ENCODE measurements around the gene SMCO2.

SMCO2 gene

DNA sequence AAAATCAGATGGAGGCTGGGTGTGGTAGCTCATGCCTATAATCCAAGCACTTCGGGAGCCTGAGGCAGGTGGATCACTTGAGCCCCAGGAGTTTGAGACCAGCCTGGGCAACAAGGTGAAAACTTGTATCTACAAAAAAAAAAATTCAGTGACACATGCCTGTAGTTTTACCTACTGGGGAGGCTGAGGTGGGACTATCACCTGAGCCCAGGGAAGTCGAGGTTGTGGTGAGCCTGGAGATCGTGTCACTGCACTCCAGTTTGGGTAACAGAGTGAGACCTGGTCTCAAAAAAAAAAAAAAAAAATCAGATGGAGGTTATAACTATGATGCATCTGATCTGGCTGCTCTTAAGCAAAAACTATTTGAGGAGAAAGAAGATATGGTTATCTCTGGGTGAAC is 50.9 kb downstream of the SMCO2 start:
- in situ Hi-C loops (cut with MboI; ENCODE audit: low sequenced_read_pairs): no loop called here

- in situ Hi-C loops (cut with MboI; ENCODE audit: low sequenced_read_pairs): no loop called here
These were observed 51.6 kb downstream of the SMCO2 start for GRCh38 chr12:27498149-27498548.

DNA sequence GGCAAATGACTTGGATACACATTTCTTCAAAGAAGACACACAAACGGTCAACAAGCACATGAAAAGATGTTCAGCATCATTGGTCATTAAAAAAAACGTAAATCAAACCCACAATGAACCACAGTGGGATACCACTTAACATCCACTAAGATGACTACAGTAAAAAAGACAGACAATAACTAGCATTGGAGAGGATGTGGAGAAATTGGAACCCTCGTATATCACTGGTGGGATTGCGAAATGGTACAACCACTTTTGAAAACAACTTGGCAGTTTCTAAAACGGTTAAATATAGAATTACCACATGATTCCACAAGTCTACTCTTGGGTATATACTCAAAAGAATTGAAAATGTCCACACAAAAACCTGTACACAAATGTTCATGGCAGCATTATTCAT is 52.2 kb downstream of the SMCO2 start:
- in situ Hi-C loops (cut with MboI; ENCODE audit: low sequenced_read_pairs): no loop called here

- in situ Hi-C loops (cut with MboI; ENCODE audit: low sequenced_read_pairs): no loop called here
These were observed 52.8 kb downstream of the SMCO2 start for GRCh38 chr12:27499377-27499776.

DNA sequence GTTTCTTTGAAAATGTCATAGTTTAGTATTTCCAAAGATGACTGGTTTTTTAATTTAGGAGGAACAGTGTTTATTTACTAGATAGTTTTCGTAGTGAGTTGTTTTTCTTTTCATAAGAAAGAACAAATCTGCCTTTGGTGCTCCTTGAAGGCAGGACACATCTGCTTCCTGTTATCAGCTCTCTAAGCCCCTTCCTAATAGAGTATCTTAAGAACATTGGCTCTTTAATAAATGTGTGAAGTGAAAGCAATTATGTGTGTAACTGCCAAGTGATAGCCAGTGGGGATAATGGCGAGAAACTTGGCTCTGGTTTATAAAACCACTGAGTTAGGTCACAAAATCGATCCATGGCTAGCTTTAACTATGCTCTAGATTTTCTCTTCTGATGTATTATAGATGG is 54.0 kb downstream of the SMCO2 start:
- in situ Hi-C loops (cut with MboI; ENCODE audit: low sequenced_read_pairs): no loop called here

DNA sequence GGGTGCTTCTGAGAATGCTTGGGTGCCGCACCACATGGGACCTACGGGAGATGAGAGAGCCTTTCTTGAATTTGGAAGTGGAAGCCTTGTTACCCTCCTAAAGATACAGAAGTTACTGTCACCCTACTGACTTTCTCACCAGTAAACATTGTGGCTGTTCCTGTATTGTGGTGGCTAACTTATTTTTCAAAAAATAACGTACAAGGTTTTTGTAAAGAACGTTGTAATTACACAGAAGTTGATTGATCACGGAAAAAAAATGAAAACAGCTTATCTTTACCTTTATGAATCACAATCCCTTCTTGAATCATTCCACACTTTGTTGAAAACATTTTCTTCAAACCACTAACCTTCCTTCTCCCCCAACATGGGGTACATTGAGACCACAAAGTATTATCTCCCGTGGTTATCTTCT is 55.5 kb downstream of the SMCO2 start:
- in situ Hi-C loops (cut with MboI; ENCODE audit: low sequenced_read_pairs): no loop called here

DNA sequence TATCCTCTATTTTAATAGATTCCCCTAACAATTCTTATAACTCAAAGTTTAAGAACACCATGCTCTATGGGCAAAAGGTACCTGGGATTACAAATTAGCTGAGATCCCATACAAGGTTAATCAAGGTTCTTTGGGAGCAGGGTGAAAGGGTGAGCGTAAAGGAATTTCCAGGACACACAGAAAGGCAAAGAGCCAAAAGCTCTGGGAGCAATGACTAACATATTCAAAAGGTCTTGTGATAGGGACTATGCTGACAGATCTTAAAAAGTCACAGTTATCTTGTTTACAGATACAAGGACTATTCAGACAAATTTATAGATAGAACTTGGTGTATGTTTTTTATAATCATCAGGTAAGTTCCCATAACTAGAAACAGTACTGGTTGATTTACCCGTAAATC is 58.0 kb downstream of the SMCO2 start:
- in situ Hi-C loops (cut with MboI; ENCODE audit: low sequenced_read_pairs): no loop called here

- in situ Hi-C loops (cut with MboI; ENCODE audit: low sequenced_read_pairs): no loop called here
These were observed 58.6 kb downstream of the SMCO2 start for GRCh38 chr12:27505109-27505508.

GRCh38 chr12:27505761-27506160 is 59.2 kb downstream of the SMCO2 start:
- in situ Hi-C loops (cut with MboI; ENCODE audit: low sequenced_read_pairs): no loop called here

DNA sequence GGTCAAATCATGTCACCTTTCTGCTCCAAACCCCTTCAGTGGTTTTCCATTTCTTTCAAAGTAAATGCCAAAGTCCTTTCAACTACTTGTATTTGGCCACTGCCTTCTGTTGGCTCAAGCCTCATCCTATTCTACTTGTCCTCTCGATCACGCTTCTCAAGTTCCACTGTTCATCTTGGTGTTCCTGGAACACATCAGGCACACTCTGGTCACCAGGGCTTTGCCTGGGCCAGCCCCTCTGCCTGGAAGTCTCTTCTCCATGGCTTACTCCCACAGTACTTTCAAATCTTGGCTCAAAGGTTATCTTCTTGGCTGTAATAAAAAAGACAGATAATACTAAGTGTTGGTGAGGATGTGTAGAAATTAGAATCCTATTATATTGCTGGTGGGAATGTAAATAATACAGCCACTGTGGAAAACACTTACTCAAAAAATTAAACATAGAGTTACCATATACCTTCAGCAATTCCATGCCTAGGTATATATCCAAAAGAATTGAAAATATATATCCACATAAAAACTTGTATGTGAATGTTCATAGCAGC is 60.2 kb downstream of the SMCO2 start:
- in situ Hi-C loops (cut with MboI; ENCODE audit: low sequenced_read_pairs): no loop called here

DNA sequence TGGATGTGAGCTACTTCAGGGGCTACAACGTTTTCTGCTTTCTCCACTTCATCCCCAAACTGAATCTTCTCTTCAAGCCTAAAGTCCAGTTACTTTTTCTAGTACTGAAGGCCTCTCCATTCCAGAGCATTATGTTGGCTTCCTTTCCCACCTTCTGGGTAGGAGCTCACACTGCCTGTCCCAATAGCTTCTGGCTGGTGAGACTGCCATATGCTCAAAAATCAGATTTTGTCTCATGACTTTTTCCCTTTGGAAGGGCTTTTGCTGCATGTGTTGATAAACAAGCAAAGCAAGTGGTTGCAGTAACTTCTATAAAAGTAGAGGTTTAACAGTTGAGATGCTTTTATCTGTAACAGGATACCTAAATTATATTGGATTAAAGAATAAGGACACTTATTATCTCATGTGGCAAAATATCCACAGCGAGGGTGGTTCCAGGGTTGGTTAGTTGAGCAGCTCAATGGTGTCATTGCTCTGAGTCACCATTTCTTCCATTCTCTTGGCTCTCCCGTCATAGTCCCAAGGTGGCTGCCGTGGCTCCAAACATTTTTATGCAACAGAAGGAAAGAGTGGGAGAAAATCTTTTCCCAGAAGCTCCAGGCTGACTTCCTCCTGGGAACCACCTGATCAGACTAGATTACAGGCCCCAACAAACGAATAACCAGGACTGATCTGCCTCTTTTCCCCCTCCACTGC is 62.3 kb downstream of the SMCO2 start:
- in situ Hi-C loops (cut with MboI; ENCODE audit: low sequenced_read_pairs): no loop called here

DNA sequence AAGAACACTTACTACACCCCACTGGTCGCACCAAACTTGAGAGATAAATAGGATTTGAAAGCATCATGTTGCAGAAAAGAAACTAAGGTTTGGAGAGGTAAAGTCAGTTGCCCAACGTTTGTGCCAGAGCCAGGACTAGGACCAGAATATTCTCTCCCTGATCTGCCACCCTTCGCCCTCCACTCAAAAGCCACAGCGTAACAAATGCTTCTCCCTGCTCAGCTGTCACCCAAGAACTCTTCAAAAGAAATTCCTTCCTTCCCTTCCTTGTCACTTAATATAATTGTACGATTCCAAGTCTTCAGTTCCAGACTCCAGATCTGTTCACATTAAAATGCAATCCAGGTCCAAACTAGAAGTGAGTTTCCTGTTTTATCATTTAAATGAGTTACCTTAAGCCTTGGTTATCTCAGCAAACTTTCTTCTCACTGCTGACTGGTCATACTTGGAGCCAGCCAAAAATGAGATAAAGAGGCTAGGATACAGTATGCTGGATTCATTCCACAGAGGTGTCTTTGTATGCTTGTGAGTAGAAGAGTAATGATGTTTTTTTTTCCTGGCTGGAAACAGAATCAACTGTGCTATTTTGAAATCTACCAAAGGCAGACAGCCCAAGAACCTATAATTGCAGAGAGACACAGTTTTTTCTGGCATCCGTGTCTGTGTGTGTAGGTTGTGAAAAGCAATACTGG is 64.6 kb downstream of the SMCO2 start:
- in situ Hi-C loops (cut with MboI; ENCODE audit: low sequenced_read_pairs): no loop called here

DNA sequence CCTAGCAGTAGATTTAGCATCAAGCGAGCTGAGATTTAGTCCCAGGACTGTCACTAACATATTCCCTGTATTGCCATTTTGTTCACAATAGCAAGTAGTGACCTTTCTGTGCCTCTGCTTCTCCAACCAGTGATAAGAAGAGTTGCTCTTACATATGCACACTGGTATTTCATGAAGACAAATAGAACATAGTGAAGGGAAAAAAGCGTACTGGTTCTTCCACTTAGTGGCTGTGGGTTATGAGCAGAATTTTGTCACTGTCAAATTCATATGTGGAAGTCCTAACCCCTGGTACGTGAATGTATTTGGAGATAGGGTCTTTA is 65.1 kb downstream of the SMCO2 start:
- in situ Hi-C loops (cut with MboI; ENCODE audit: low sequenced_read_pairs): no loop called here

DNA sequence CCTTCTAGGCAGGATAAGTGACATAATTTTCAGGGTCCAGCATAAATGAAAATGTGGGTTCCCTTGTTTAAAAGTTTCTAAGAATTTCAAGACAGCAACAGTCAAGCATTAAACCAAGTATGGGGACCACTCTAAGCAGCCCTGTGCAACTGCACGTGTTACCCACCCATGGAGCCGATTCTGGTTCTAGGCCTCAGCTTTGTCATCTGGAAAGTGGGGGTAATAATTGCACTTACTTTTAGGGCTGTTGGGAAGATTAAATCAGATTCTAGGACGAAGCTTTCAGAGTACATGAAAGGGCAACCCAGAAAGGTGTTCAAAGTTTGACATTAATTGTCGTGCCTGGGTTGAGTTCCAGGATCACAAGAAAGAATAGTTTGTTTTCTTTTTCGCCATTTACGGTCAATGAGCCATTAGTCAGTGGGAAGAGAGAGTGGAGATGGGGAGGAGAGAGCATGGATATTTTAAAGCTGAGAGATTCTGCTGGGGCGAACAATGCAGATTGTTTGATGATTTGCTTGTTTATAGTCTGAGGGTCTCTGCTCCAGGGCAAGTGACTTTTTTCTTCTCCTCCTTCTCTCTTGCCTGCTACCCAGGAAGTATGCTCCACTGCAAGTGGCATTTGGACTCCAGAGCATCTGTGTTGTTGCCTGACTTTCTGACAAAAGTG is 66.8 kb downstream of the SMCO2 start:
- in situ Hi-C loops (cut with MboI; ENCODE audit: low sequenced_read_pairs): no loop called here

DNA sequence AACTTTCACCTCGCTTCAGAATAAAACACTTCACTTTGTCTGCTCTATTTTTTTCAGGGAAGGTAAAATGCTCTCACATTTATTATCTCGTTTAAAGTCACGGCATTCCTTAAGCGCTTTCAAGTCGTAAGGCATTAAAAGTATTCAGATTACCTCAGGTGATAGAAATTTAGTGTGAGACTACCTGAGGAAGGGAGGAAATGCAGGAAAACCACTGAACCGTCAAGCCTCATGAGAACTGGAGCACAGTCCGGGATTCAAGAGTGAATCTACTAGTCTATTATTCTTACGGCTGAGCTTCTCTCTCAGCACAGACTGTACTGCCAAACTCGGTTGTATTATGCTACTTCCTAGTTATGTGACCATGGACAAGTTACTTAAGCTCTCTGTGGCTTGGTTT is 69.1 kb downstream of the SMCO2 start:
- in situ Hi-C loops (cut with MboI; ENCODE audit: low sequenced_read_pairs): no loop called here

DNA sequence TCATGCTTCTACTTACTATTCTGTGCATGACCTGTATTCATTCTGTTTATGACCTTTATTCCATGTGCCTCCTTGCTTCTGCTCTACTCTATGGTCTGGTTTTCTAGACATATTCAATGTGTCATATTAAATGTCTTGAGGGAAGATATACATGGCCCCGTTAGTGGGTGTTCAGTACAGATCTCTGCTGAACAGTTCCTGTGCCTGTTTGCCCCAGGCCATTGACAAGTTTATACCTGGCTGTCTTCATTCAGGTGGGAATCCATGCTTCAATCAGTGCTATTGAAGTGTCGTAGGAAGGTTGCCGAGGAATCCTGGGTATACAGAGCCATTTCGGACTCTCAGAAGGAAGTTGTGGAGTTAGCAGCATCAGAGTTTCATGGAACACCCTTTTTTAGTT is 70.1 kb downstream of the SMCO2 start:
- in situ Hi-C loops (cut with MboI; ENCODE audit: low sequenced_read_pairs): no loop called here

DNA sequence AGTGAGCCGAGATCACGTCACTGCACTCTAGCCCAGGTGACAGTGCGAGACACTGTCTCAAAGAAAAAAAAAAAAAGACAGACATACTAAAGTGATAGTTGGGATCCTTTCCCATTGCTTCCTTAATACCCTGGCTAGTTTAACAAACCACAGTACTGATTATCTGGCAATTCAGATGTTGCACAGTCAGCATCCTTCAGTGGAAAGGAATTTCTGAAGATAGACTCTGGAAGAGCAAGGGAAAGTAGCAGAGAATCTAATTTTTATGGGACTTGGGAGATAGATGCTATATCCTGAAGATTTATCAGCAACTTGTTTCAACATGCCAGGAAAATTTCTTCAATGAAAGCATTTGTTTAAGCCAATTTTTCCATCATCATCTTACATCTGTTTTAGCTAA is 71.0 kb downstream of the SMCO2 start:
- in situ Hi-C loops (cut with MboI; ENCODE audit: low sequenced_read_pairs): no loop called here

DNA sequence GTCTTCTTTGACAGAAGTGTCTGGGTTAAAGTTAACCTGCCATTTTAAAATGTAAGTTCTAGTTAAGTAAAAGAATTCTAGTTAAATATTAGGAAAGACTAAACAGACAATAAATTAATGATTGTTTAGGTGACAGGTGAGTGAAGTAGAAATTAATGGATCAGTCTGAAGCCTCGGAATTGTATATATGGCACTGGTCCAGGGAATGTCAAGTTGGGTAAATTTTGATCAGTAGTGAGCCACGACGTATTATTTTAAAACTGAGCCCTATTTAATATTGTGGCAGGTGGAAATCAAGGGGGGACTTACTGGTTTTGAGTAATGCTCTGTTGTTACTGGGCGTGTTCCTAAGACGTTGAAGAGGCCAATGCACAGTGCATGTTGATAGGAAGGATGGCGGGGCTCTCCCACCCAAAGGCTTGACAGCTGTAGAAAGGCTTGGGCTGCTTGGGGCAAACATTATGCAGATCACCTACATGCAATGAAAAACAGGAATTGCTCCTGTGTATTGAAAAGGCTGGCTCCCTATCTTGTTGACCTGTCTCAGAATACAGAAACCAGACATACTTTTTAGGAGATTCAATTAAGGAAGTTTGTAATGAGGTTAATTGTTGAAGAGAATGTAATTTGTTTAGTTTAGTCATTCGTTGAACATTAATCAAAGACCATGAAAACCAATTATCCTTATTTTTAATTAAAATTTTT is 71.6 kb downstream of the SMCO2 start:
- in situ Hi-C loops (cut with MboI; ENCODE audit: low sequenced_read_pairs): no loop called here

DNA sequence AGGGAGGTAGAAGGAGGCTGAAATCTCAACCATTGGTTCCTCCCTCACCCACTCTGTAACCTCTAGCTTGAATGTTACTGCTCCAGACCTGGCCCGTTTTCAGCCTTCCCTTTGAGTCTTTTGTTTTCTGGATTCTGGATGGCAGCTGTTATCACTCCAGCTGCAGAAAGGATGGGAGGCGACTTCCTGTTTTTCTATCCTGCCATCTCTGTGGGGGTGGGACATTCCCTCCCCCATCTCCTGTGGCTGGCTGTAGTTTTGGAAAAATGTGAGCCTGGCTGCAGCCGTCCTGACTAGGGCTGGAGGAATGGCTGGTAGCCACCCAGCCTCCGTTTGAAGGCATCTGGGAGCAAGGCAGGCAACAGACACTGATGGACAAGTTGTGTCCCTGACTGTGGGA is 74.5 kb downstream of the SMCO2 start:
- in situ Hi-C loops (cut with MboI; ENCODE audit: low sequenced_read_pairs): no loop called here

- in situ Hi-C loops (cut with MboI; ENCODE audit: low sequenced_read_pairs): no loop called here
These were observed 75.4 kb downstream of the SMCO2 start for GRCh38 chr12:27521981-27522380.

- in situ Hi-C loops (cut with MboI; ENCODE audit: low sequenced_read_pairs): no loop called here
These were observed 76.7 kb downstream of the SMCO2 start for GRCh38 chr12:27523305-27523641.

All from HL-60/S4 (cell line).